Heart left ventricle (tissue), 16 donors: Measurements from ENCODE around the gene SEC14L2. TPM values are rescaled to one million over a fixed set of nuclear protein-coding genes. Genes with fewer than 3 reads are reported as not detected.

ENCODE experiments used
- ATAC-seq, 4 donors: fragments of 200-7000 bp; cut with Tn5 transposase; one replicate each; pipeline ENCODE4 v1.9.1; 2020 to 2022; ENCODE audit warnings: moderate library complexity in 4 of 4, mild to moderate bottlenecking in 3 of 4, moderate number of reproducible peaks in 1 of 4
- DNase-seq, 5 donors: peaks; one replicate each; pipeline ENCODE4 v3.0.0-alpha.2; 2020
- H3K27ac ChIP-seq, 12 donors: fragments of 200-600 bp; sonication (generic) in 4 of 12; one replicate each; pipeline versions ENCODE4 v1.5.0 to v1.8.0; 2016 to 2022; ENCODE audit warnings: mild to moderate bottlenecking in 2 of 12
- H3K27me3 ChIP-seq, 9 donors: fragments of 200-600 bp; sonication (generic) in 2 of 9; one replicate each; pipeline versions ENCODE4 v1.5.1 to v1.8.0; 2016 to 2022; ENCODE audit warnings: mild to moderate bottlenecking in 3 of 9
- H3K36me3 ChIP-seq, 9 donors: fragments of 200-600 bp; sonication (generic) in 2 of 9; one replicate each; pipeline versions ENCODE4 v1.5.0 to v1.8.0; 2018 to 2022; ENCODE audit warnings: mild to moderate bottlenecking in 2 of 9
- H3K4me1 ChIP-seq, 12 donors: fragments of 200-600 bp; sonication (generic) in 4 of 12; one replicate each; pipeline versions ENCODE4 v1.5.0 to v1.8.0; 2016 to 2022; ENCODE audit warnings: mild to moderate bottlenecking in 3 of 12
- H3K4me3 ChIP-seq, 12 donors: fragments of 200-600 bp; sonication (generic) in 4 of 12; one replicate each; pipeline versions ENCODE4 v1.5.0 to v1.8.0; 2017 to 2022; ENCODE audit warnings: mild to moderate bottlenecking in 9 of 12, moderate library complexity in 4 of 12
- H3K9me3 ChIP-seq, 12 donors: fragments of 200-600 bp; sonication (generic) in 4 of 12; one replicate each; pipeline versions ENCODE4 v1.5.0 to v1.8.0; 2016 to 2022; ENCODE audit warnings: mild to moderate bottlenecking in 1 of 12
- POLR2A ChIP-seq, 2 donors: fragments of 450-650 bp; IDR thresholded peaks; one replicate each; pipeline ENCODE4 v1.6.1; 2017; ENCODE audit warnings: antibody characterized with exemption in 2 of 2, mild to moderate bottlenecking in 2 of 2, moderate library complexity in 2 of 2
- WGBS, 4 donors: extraction: QIAGEN DNeasy Blood & Tissue Kit in 2 of 4; methylation state at CpG; one replicate each; pipeline versions ENCODE4 v1.1.5 to v1.1.7; 2013 to 2018; 5-methylcytosine and 5-hydroxymethylcytosine counted together
- intact Hi-C, 10 donors: fragments of 100-400 bp; cut with DNase I; formaldehyde crosslinking; loops; one replicate each; pipeline versions ENCODE4 v1.11.1 to v1.14.2; 2022
- polyA plus RNA-seq, 2 donors: library from polyadenylated mRNA; stranded (reverse); fragments of 200-250 nt; gene quantifications; one replicate each; pipeline ENCODE4 v1.2.3, GENCODE V29; 2013
- total RNA-seq, 9 donors: library from RNA; depleted of rRNA in 2 of 9; stranded (reverse); fragments of >200 nt in 2 of 9; fragmentation: NEBNext Ultra II Directional in 3 of 9; extraction: Animal tissue kit (Norgen Biotek cat#: 25700) in 3 of 9; gene quantifications; one replicate each; pipeline versions ENCODE4 v1.1.0 to v1.2.4, GENCODE V29; 2016 to 2023
- TF ChIP-seq, protein P1 (sequence below), 12 donors: fragments of 200-600 bp; sonication (generic) in 4 of 12; IDR thresholded peaks; one replicate each; pipeline versions ENCODE4 v1.5.0 to v1.8.0; 2018 to 2022; ENCODE audit warnings: antibody characterized with exemption in 12 of 12, mild to moderate bottlenecking in 5 of 12
- donor health status: ischemic (EF 13 %, LVEDD 7.1; RV severe dilation, severe dysfunction).
- donor health status: healthy with polysubstance abuse.
- donor health status: DM: no; HTN: yes; CAD: no.
- donor health status: DM: no; HTN: no; CAD: no.
- donor health status: ischemic (EF 25% LVEDD 6.9; RV normal size, moderate dysfunction).
- donor health status: ischemic (EF 25% LVEDD 5.7; RV mildly dilated, moderate dysfunction).
- donor health status: healthy.
- donor health status: DM: yes; HTN: yes; CAD: no.
- donor health status: ischemic (EF 35%, LVEDD 5.7; RV mildly dilated, moderate dysfunction).
- donor health status: nonischemic (EF 11% LVEDD 7.7; RV severe dilation, severe dysfunction).
- donor health status: DM: yes; HTN: yes; CAD: no.
- donor health status: PGD.
- donor health status: ischemic (EF 29% LVEDD 5.4; RV normal size, mild dysfunction).
- donor health status: nonischemic (EF 23%, LVEDD 6.1; RV moderate dilation, normal function).

The SEC14L2 gene
- total and polyA plus RNA-seq, 11 donors: 0.30 to 11.2 (median 1.6) TPM

DNA sequence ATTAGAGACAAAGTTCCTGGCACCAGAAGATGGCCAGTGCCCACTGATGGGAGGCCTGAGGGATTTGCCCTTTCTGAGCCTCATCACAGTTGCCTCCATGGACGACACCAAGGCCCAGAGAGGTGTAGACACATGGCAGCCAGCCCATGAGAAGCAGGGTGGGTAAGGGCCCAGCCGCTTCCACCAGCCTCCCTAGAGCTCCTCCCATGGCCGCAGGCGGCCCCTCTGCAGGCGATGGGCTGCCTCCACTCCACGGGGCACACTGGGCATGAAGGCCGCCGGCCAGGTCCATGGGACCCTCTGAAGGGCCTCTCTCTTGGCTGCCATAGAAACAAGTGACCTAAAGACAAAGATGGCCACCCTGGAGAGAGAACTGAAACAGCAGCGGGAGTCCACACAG lies 25.5 kb upstream of the SEC14L2 start:
- intact Hi-C loops: no loop called here
- Histone ChIP-seq H3K4me3 (no peak overlapping the region), H3K27me3 (no peaks in the 10 kb centered on the region), H3K36me3 (no peaks in the 10 kb centered on the region), H3K27ac (no peak overlapping the region), H3K4me1 (peaks cover 0 to 9% (median 0%) of the 10 kb centered on the region in 12 donors), H3K9me3 (no peaks in the 10 kb centered on the region)
- DNase-seq (no peak), ATAC-seq (no peak)
- WGBS, 4 donors: 92 to 97% (median 94%) methylated on average over 8 to 9 of the region's 9 CpGs
- TF ChIP-seq POLR2A (IDR thresholded peaks at IDR 0.05): no peak
- TF ChIP-seq, protein P1, sequence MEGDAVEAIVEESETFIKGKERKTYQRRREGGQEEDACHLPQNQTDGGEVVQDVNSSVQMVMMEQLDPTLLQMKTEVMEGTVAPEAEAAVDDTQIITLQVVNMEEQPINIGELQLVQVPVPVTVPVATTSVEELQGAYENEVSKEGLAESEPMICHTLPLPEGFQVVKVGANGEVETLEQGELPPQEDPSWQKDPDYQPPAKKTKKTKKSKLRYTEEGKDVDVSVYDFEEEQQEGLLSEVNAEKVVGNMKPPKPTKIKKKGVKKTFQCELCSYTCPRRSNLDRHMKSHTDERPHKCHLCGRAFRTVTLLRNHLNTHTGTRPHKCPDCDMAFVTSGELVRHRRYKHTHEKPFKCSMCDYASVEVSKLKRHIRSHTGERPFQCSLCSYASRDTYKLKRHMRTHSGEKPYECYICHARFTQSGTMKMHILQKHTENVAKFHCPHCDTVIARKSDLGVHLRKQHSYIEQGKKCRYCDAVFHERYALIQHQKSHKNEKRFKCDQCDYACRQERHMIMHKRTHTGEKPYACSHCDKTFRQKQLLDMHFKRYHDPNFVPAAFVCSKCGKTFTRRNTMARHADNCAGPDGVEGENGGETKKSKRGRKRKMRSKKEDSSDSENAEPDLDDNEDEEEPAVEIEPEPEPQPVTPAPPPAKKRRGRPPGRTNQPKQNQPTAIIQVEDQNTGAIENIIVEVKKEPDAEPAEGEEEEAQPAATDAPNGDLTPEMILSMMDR (IDR thresholded peaks at IDR 0.05): no peak

DNA sequence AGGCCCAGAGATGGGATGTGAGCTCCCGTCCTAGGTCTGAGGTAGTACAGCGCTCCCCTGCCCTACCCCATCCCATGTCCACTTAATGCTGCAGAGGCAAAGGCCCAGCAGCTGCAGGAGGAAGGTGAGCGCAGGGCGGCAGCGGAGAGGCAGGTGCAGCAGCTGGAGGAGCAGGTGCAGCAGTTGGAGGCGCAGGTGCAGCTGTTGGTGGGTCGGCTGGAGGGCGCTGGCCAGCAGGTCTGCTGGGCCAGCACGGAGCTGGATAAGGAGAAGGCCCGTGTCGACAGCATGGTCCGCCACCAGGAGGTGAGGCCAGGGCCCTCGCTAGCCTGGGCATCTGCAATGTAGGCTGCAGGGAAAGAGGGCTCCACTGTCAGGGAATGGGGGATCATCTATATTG lies 24.8 kb upstream of the SEC14L2 start:
- WGBS, 4 donors: 64 to 83% (median 81%) methylated on average over 9 to 13 of the region's 13 CpGs
- ATAC-seq (no peak), DNase-seq (no peak)
- Histone ChIP-seq H3K27me3 (no peaks in the 10 kb centered on the region), H3K4me3 (no peak overlapping the region), H3K4me1 (peaks cover 0 to 9% (median 0%) of the 10 kb centered on the region in 12 donors), H3K27ac (no peak overlapping the region), H3K9me3 (no peaks in the 10 kb centered on the region), H3K36me3 (peaks cover 0 to under 1% (median 0%) of the 10 kb centered on the region in 9 donors)
- TF ChIP-seq, protein P1 (IDR thresholded peaks at IDR 0.05): no peak
- TF ChIP-seq POLR2A (IDR thresholded peaks at IDR 0.05): no peak
- intact Hi-C loops: no loop called here

DNA sequence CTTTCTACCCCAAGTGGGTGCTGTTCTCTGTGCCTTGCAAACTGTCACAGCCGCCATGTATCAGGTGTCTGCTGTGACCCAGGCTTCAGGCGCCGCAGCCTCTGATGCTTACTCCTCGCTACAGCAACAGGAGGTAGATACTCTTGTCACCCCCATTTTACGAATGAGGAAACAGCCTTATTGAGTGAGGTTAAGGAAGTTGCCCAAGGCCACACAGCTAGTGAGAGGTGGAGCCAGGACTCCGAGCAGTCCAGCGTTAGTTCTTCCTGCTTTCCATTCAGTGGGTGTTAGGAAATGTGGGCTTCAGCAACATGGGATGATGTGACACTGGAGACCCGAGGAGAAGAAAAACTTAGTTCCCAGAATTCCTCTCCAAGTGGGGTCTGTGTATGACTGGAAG lies 23.9 kb upstream of the SEC14L2 start:
- Histone ChIP-seq H3K4me3 (no peak overlapping the region), H3K27ac (no peak overlapping the region), H3K9me3 (no peaks in the 10 kb centered on the region), H3K27me3 (no peaks in the 10 kb centered on the region), H3K36me3 (peaks cover 0 to 4% (median 0%) of the 10 kb centered on the region in 9 donors), H3K4me1 (peaks cover 0 to 9% (median 0%) of the 10 kb centered on the region in 12 donors)
- no peak for DNase-seq
- peak in 1 of 4 donors; percentile 33 for ATAC-seq
- WGBS, 4 donors: 65 to 73% (median 70%) methylated on average over 4 to 8 of the region's 8 CpGs
- intact Hi-C loops: no loop called here
- TF ChIP-seq, protein P1 (IDR thresholded peaks at IDR 0.05): no peak
- no peak for TF ChIP-seq POLR2A (IDR thresholded peaks at IDR 0.05)

DNA sequence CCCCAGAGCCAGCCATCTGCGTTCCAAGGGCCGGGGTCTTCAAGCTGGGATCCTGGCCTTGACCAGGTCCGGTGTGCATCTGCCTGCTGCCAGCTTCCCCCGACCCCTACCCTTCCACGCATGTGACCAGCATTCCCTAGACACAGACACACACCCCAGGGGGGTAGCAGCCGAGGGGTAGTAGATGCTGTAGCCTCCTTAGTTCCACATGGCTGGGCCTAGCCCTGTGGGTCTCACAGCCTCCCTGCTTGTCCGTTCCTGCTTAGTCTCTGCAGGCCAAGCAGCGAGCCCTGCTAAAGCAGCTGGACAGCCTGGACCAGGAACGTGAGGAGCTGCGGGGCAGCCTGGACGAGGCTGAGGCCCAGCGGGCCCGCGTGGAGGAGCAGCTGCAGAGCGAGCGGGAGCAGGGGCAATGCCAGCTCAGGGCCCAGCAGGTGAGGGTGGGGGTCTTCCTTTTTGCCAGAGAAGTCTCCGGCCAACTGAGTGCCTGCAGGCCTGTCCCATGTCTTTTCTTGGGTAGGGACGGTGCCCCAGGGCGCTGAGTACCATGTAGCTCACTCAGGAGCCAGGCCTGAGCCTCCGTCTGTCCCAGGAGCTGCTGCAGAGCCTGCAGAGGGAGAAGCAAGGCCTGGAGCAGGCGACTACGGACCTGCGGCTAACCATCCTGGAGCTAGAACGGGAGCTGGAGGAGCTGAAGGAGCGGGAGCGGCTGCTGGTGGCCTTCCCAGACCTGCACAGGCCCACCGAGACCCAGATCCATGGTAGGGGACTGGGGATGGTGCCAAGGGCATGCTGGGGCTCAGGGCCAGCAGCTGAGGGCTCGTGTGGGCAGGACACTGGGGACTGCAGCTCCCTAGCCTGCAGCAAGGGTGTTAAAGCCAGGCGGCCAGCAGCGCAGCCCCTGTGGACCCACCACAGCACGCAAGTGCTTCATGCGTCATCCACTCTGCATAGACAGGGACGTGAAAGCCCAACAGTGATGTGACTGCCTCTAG lies 23.2 kb upstream of the SEC14L2 start:
- intact Hi-C loops: no loop called here
- WGBS, 4 donors: 82 to 87% (median 87%) methylated on average over 23 to 33 of the region's 33 CpGs
- no peak overlapping the region for H3K4me3 ChIP-seq
- peaks cover 0 to 9% (median 0%) of the 10 kb centered on the region in 12 donors for H3K4me1 ChIP-seq
- peaks cover 0 to 4% (median 0%) of the 10 kb centered on the region in 9 donors for H3K36me3 ChIP-seq
- no peaks in the 10 kb centered on the region for H3K27me3 ChIP-seq
- DNase-seq (no peak), ATAC-seq (no peak)
- no peaks in the 10 kb centered on the region for H3K9me3 ChIP-seq
- TF ChIP-seq, protein P1 (IDR thresholded peaks at IDR 0.05): no peak
- TF ChIP-seq POLR2A (IDR thresholded peaks at IDR 0.05): no peak
- H3K27ac ChIP-seq: no peak overlapping the region
